HG03064 (cell line): Measurements from ENCODE around the gene GMPR.
A peak's percentile ranks its signal among the peaks of the same experiment; 100 is the strongest.

Source experiments
- ATAC-seq: cut with Tn5 transposase; IDR thresholded peaks from one replicate; pipeline ENCODE4 v1.9.1; 2021; ENCODE audit warnings: low read depth; ENCODE audit not compliant: unreplicated experiment

Gene GMPR

GRCh38 chr6:16322666-16323312, 84.4 kb downstream of the GMPR start:
- ATAC-seq, result peak; percentile 70

- ATAC-seq, result no peak
Measured at GRCh38 chr6:16324184-16324583, 85.8 kb downstream of the GMPR start.

GRCh38 chr6:16324606-16325225, 86.3 kb downstream of the GMPR start:
- ATAC-seq, result no peak

- no peak for ATAC-seq
Measured at GRCh38 chr6:16326531-16326930, 88.1 kb downstream of the GMPR start.

GRCh38 chr6:16326971-16327776, 88.8 kb downstream of the GMPR start:
- no peak for ATAC-seq

GRCh38 chr6:16327777-16328325, 89.5 kb downstream of the GMPR start:
- no peak for ATAC-seq

- ATAC-seq, result no peak
Measured at GRCh38 chr6:16329233-16329632, 90.8 kb downstream of the GMPR start.

GRCh38 chr6:16331384-16332174, 93.2 kb downstream of the GMPR start:
- no peak for ATAC-seq

- peak; percentile 65 for ATAC-seq
Measured at GRCh38 chr6:16332175-16332542, 93.8 kb downstream of the GMPR start.

GRCh38 chr6:16333580-16333979, 95.2 kb downstream of the GMPR start:
- ATAC-seq, result no peak

GRCh38 chr6:16334671-16335070, 96.3 kb downstream of the GMPR start:
- no peak for ATAC-seq

- no peak for ATAC-seq
Measured at GRCh38 chr6:16335176-16335575, 96.8 kb downstream of the GMPR start.

- no peak for ATAC-seq
Measured at GRCh38 chr6:16336056-16336818, 97.8 kb downstream of the GMPR start.

- no peak for ATAC-seq
Measured at GRCh38 chr6:16336911-16337294, 98.5 kb downstream of the GMPR start.

- ATAC-seq, result no peak
Measured at GRCh38 chr6:16337295-16337975, 99.0 kb downstream of the GMPR start.

- no peak for ATAC-seq
Measured at GRCh38 chr6:16338577-16339264, 100.3 kb downstream of the GMPR start.

- no peak for ATAC-seq
Measured at GRCh38 chr6:16339265-16339587, 100.8 kb downstream of the GMPR start.

GRCh38 chr6:16343593-16343992, 105.2 kb downstream of the GMPR start:
- ATAC-seq, result no peak

- no peak for ATAC-seq
Measured at GRCh38 chr6:16344756-16345155, 106.4 kb downstream of the GMPR start.
